HG03575 (cell line): Measurements from ENCODE around the gene OVCH2.

ENCODE experiments used
- ATAC-seq: cut with Tn5 transposase; IDR thresholded peaks from one replicate; pipeline ENCODE4 v1.9.1; 2021; ENCODE audit not compliant: unreplicated experiment, insufficient number of reproducible peaks, low FRiP score; ENCODE audit errors: extremely low read depth

The OVCH2 gene

GRCh38 chr11:7646866-7647265 is 59.4 kb downstream of the OVCH2 start:
- ATAC-seq, result no peak

GRCh38 chr11:7645206-7645605 is 61.1 kb downstream of the OVCH2 start:
- ATAC-seq, result no peak

GRCh38 chr11:7643314-7643713 is 63.0 kb downstream of the OVCH2 start:
- no peak for ATAC-seq

GRCh38 chr11:7642747-7643146 is 63.5 kb downstream of the OVCH2 start:
- no peak for ATAC-seq

- ATAC-seq, result no peak
These were observed 65.5 kb downstream of the OVCH2 start for GRCh38 chr11:7640816-7641215.

- ATAC-seq, result no peak
These were observed 66.6 kb downstream of the OVCH2 start for GRCh38 chr11:7639643-7640025.
